HL-60 (cell line): Measurements from ENCODE around the gene BAZ1B.

ENCODE experiments used
- CTCF ChIP-seq: IDR thresholded peaks from one replicate; pipeline ENCODE4 v1.5.1; 2011; ENCODE audit warnings: low read length, control low read depth, inconsistent platforms; ENCODE audit not compliant: insufficient read depth
- GABPA ChIP-seq: IDR thresholded peaks from 2 replicates; pipeline ENCODE4 v1.6.1; 2012; ENCODE audit warnings: low read depth

DNA sequence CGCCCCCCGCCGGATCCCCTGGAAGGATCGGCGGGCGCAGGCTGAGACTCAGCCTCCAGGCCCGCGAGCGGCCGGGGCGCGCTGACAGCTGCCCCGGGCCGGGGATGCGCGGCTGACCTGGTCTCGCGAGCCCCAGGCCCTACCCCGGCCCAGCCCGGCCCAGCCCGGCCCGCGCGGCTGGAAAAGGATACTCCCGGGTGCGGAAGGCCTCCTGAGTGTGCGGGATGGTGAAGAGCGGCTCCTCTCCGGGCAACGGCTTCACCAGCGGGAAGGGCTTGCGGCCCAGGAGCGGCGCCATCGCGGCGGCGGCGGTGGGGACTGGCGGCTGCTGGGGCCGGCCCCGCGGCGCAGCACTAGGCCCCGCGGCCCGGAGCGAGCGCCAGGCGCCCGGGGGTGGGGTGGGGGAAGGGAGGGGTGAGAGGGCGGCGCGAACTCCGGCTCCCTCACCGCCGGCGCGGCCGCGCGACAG lies 423 bp downstream of the BAZ1B start:
- TF ChIP-seq CTCF (no peak), GABPA (no peak)
